Type B pancreatic cell (in vitro differentiated cells): ENCODE data around the gene OPTN. TPM values are rescaled to one million over a fixed set of nuclear protein-coding genes. Genes with fewer than 3 reads are reported as not detected.

Experiments
- DNase-seq: peaks from one replicate; pipeline ENCODE4 v3.0.0; 2021; ENCODE audit warnings: mixed read lengths; ENCODE audit not compliant: unreplicated experiment; ENCODE audit errors: extremely low spot score
- H3K27ac Mint-ChIP-seq: 2 replicates; pipeline ENCODE4 v1.8.0; 2021; ENCODE audit warnings: mild to moderate bottlenecking, mixed read lengths
- H3K27me3 Mint-ChIP-seq: 2 replicates; pipeline ENCODE4 v1.8.0; 2021; ENCODE audit warnings: mixed read lengths
- H3K36me3 Mint-ChIP-seq: 2 replicates; pipeline ENCODE4 v1.8.0; 2021; ENCODE audit warnings: mixed read lengths
- H3K4me1 Mint-ChIP-seq: one replicate; pipeline ENCODE4 v1.8.0; 2021; ENCODE audit warnings: mixed read lengths; ENCODE audit not compliant: unreplicated experiment
- H3K4me3 Mint-ChIP-seq: 2 replicates; pipeline ENCODE4 v1.8.0; 2021; ENCODE audit warnings: mild to moderate bottlenecking, mixed read lengths
- H3K9me3 Mint-ChIP-seq: 2 replicates; pipeline ENCODE4 v1.8.0; 2021; ENCODE audit warnings: mixed read lengths
- total RNA-seq: library from RNA; stranded (reverse); gene quantifications from 2 replicates; pipeline ENCODE4 v1.2.1, GENCODE V29; 2021; ENCODE audit warnings: low replicate concordance
- TF ChIP-seq, protein P1 (sequence below): fragments of 200-600 bp; sonication (generic); conservative IDR thresholded peaks from 2 replicates; pipeline ENCODE4 v1.5.0; 2021; ENCODE audit warnings: antibody characterized with exemption, mild to moderate bottlenecking

OPTN gene
- total RNA-seq, 1 donor from 2014 or later: 43.2 TPM

GRCh38 chr10:13182424-13182823 is 82.5 kb downstream of the OPTN start:
- Mint-ChIP-seq H3K9me3 (peaks cover 4% of the 10 kb centered on the region), H3K4me1 (no peaks in the 10 kb centered on the region), H3K27me3 (no peaks in the 10 kb centered on the region), H3K4me3 (no peak overlapping the region), H3K27ac (no peak overlapping the region), H3K36me3 (peaks cover 38% of the 10 kb centered on the region)
- TF ChIP-seq, protein P1, sequence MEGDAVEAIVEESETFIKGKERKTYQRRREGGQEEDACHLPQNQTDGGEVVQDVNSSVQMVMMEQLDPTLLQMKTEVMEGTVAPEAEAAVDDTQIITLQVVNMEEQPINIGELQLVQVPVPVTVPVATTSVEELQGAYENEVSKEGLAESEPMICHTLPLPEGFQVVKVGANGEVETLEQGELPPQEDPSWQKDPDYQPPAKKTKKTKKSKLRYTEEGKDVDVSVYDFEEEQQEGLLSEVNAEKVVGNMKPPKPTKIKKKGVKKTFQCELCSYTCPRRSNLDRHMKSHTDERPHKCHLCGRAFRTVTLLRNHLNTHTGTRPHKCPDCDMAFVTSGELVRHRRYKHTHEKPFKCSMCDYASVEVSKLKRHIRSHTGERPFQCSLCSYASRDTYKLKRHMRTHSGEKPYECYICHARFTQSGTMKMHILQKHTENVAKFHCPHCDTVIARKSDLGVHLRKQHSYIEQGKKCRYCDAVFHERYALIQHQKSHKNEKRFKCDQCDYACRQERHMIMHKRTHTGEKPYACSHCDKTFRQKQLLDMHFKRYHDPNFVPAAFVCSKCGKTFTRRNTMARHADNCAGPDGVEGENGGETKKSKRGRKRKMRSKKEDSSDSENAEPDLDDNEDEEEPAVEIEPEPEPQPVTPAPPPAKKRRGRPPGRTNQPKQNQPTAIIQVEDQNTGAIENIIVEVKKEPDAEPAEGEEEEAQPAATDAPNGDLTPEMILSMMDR: no peak
- DNase-seq: no peak

DNA sequence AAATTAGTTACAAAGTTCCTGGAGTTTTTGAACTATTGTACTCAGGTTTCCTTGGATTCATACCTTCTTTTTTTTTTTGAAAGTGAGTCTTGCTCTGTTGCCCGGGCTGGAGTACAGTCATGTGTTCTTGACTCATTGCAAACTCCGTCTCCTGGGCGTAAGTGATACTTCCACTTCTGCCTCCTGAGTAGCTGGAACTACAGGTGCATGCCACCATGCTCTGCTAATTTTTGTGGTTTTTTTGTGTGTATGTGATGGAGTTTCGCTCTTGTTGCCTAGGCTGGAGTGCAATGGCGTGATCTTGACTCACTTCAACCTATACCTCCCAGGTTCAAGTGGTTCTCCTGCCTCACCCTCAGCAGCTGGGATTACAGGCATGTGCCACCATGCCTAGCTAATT is 83.7 kb downstream of the OPTN start:
- Mint-ChIP-seq H3K27ac (no peak overlapping the region), H3K36me3 (peaks cover 31% of the 10 kb centered on the region), H3K4me1 (no peaks in the 10 kb centered on the region), H3K4me3 (no peak overlapping the region), H3K27me3 (no peaks in the 10 kb centered on the region), H3K9me3 (peaks cover 4% of the 10 kb centered on the region)
- no peak for DNase-seq
- TF ChIP-seq, protein P1: no peak

DNA sequence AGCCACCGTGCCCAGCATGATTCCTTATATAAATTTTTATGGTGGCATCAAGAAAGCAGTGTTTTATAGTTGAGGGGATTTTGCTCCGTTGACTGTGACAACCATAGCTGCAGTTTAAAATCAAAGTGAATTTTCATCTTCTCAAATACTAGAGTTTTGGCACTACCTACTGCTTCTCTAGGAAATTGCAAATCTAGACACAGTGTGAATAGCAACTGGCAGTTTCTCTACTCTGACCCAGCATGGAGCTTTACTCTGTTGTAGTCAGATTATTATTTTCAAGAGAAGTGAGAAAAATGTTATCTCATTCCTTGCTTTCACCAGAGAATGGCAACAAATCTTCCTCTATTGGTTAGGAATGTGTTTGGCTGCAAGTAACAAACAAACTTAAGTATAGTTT is 84.3 kb downstream of the OPTN start:
- TF ChIP-seq, protein P1: no peak
- H3K4me3 Mint-ChIP-seq: no peak overlapping the region
- H3K27me3 Mint-ChIP-seq: no peaks in the 10 kb centered on the region
- peaks cover 4% of the 10 kb centered on the region for H3K9me3 Mint-ChIP-seq
- no peak overlapping the region for H3K27ac Mint-ChIP-seq
- H3K4me1 Mint-ChIP-seq: no peaks in the 10 kb centered on the region
- no peak for DNase-seq
- peaks cover 30% of the 10 kb centered on the region for H3K36me3 Mint-ChIP-seq

GRCh38 chr10:13184730-13185514 is 85.0 kb downstream of the OPTN start:
- peaks cover 30% of the 10 kb centered on the region for H3K36me3 Mint-ChIP-seq
- no peak overlapping the region for H3K27ac Mint-ChIP-seq
- H3K4me3 Mint-ChIP-seq: no peak overlapping the region
- DNase-seq: no peak
- no peaks in the 10 kb centered on the region for H3K4me1 Mint-ChIP-seq
- TF ChIP-seq, protein P1: no peak
- no peaks in the 10 kb centered on the region for H3K27me3 Mint-ChIP-seq
- peaks cover 4% of the 10 kb centered on the region for H3K9me3 Mint-ChIP-seq

GRCh38 chr10:13187135-13187534 is 87.2 kb downstream of the OPTN start:
- TF ChIP-seq, protein P1: no peak
- H3K27ac Mint-ChIP-seq: no peak overlapping the region
- H3K4me3 Mint-ChIP-seq: no peak overlapping the region
- no peaks in the 10 kb centered on the region for H3K27me3 Mint-ChIP-seq
- DNase-seq: no peak
- peaks cover 30% of the 10 kb centered on the region for H3K36me3 Mint-ChIP-seq
- H3K4me1 Mint-ChIP-seq: no peaks in the 10 kb centered on the region
- peaks cover 4% of the 10 kb centered on the region for H3K9me3 Mint-ChIP-seq

Other genes with a start within 250 kb of the OPTN start
- gene CCDC3, start 98.5 kb upstream of the OPTN start, total RNA-seq: 17.6 and 44.7 TPM in 2 replicates
- 12.2 and 31.7 TPM in 2 replicates for gene MCM10, start 61.4 kb downstream of the OPTN start, total RNA-seq
- not detected in 2 replicates for gene UCMA, start 134.2 kb downstream of the OPTN start, total RNA-seq
- 23.3 and 27.3 TPM in 2 replicates for gene PHYH, start 199.9 kb downstream of the OPTN start, total RNA-seq
- 61.5 and 96.4 TPM in 2 replicates for gene SEPHS1, start 248.1 kb downstream of the OPTN start, total RNA-seq